ENCODE results near the gene KIF26A.

The KIF26A gene

DNA sequence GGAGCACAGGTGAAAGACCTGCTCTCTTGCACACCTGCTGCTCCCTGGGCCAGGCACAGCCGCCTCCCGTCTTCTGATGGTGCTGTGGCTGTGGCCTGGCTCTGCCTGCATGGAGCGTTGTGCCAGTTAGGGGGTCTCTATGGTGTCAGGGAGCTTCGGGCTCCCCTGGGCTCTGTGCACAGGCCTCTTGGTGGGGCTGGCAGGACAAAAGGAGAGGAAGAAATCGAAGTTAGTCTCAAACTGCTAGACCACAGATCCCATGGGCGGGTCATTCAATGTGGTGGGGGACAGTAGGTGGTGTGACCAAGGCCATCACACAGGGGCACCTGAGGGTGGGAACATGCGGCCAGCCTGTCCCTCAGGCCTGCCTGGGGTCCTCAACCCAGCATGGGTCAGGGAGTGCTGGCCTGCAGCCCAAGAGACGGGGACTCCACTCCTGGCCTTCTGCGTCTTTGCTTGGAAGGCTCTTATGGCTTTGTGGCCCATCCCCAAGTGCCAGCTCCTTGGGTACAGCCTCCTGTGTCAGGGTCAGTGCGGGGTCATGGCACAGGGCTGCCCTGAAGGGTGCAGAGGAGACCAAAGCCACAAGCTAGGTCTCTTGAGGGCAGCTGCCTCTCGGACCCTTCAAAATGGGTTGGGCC, 84.1 kb downstream of the KIF26A start:
- H3K4me1 ChIP-seq (ENCODE audit: low read length): no peaks in the 10 kb centered on the region
- H2AFZ ChIP-seq (ENCODE audit: low read length): no peak overlapping the region
- H3K9me3 ChIP-seq (replicated peaks; ENCODE audit: insufficient read depth, low read length): no peaks in the 10 kb centered on the region
- H3K79me2 ChIP-seq (ENCODE audit: low read length): no peaks in the 10 kb centered on the region
- H3F3A ChIP-seq (ENCODE audit: insufficient read depth, low read length): no peaks in the 10 kb centered on the region
- no peak for TF ChIP-seq EZH2phosphoT487 (IDR thresholded peaks at IDR 0.05; ENCODE audit: low read length)
- TF ChIP-seq CTCF (IDR thresholded peaks at IDR 0.05; ENCODE audit: low read length): no peak
- no peak for TF ChIP-seq EZH2 (optimal IDR thresholded peaks at IDR 0.05; ENCODE audit: low read depth, low read length)
- H3K9ac ChIP-seq (ENCODE audit: low read length): no peak overlapping the region
- H3K4me2 ChIP-seq (ENCODE audit: low read depth, low read length): no peak overlapping the region
- H3K27ac ChIP-seq (ENCODE audit: low read length): no peak overlapping the region
- no peaks in the 10 kb centered on the region for H3K36me3 ChIP-seq (replicated peaks; ENCODE audit: insufficient read depth, low read length)
- no peaks in the 10 kb centered on the region for H3K9me2 ChIP-seq (replicated peaks; ENCODE audit: insufficient read depth, low read length)
- H3K4me3 ChIP-seq (ENCODE audit: low read length): no peak overlapping the region
- no peaks in the 10 kb centered on the region for H4K20me1 ChIP-seq (ENCODE audit: insufficient read depth, low read length)
- no peak for DNase-seq
- H3K27me3 ChIP-seq (replicated peaks; ENCODE audit: insufficient read depth, low read length): peaks cover 18% of the 10 kb centered on the region

GRCh38 chr14:104223101-104224041, 85.0 kb downstream of the KIF26A start:
- TF ChIP-seq CTCF (IDR thresholded peaks at IDR 0.05; ENCODE audit: low read length): no peak
- TF ChIP-seq EZH2phosphoT487 (IDR thresholded peaks at IDR 0.05; ENCODE audit: low read length): no peak
- TF ChIP-seq EZH2 (optimal IDR thresholded peaks at IDR 0.05; ENCODE audit: low read depth, low read length): no peak
- Histone ChIP-seq H3K79me2 (ENCODE audit: low read length) (no peaks in the 10 kb centered on the region), H3K9me2 (replicated peaks; ENCODE audit: insufficient read depth, low read length) (no peaks in the 10 kb centered on the region), H2AFZ (ENCODE audit: low read length) (no peak overlapping the region), H3K9ac (ENCODE audit: low read length) (no peak overlapping the region), H3K4me1 (ENCODE audit: low read length) (no peaks in the 10 kb centered on the region), H3K27ac (ENCODE audit: low read length) (no peak overlapping the region), H3K9me3 (replicated peaks; ENCODE audit: insufficient read depth, low read length) (no peaks in the 10 kb centered on the region), H3K4me3 (ENCODE audit: low read length) (no peak overlapping the region), H4K20me1 (ENCODE audit: insufficient read depth, low read length) (no peaks in the 10 kb centered on the region), H3K27me3 (replicated peaks; ENCODE audit: insufficient read depth, low read length) (peaks cover 18% of the 10 kb centered on the region), H3K36me3 (replicated peaks; ENCODE audit: insufficient read depth, low read length) (no peaks in the 10 kb centered on the region), H3F3A (ENCODE audit: insufficient read depth, low read length) (no peaks in the 10 kb centered on the region), H3K4me2 (ENCODE audit: low read depth, low read length) (no peak overlapping the region)
- DNase-seq: no peak

- no peaks in the 10 kb centered on the region for H4K20me1 ChIP-seq (ENCODE audit: insufficient read depth, low read length)
- H2AFZ ChIP-seq (ENCODE audit: low read length): no peak overlapping the region
- no peak overlapping the region for H3K4me2 ChIP-seq (ENCODE audit: low read depth, low read length)
- H3K36me3 ChIP-seq (replicated peaks; ENCODE audit: insufficient read depth, low read length): no peaks in the 10 kb centered on the region
- DNase-seq: no peak
- no peaks in the 10 kb centered on the region for H3F3A ChIP-seq (ENCODE audit: insufficient read depth, low read length)
- H3K4me3 ChIP-seq (ENCODE audit: low read length): no peak overlapping the region
- H3K9ac ChIP-seq (ENCODE audit: low read length): no peak overlapping the region
- no peak for TF ChIP-seq EZH2phosphoT487 (IDR thresholded peaks at IDR 0.05; ENCODE audit: low read length)
- no peak for TF ChIP-seq EZH2 (optimal IDR thresholded peaks at IDR 0.05; ENCODE audit: low read depth, low read length)
- TF ChIP-seq CTCF (IDR thresholded peaks at IDR 0.05; ENCODE audit: low read length): no peak
- no peak overlapping the region for H3K27ac ChIP-seq (ENCODE audit: low read length)
- H3K9me2 ChIP-seq (replicated peaks; ENCODE audit: insufficient read depth, low read length): no peaks in the 10 kb centered on the region
- H3K79me2 ChIP-seq (ENCODE audit: low read length): no peaks in the 10 kb centered on the region
- no peaks in the 10 kb centered on the region for H3K4me1 ChIP-seq (ENCODE audit: low read length)
- H3K27me3 ChIP-seq (replicated peaks; ENCODE audit: insufficient read depth, low read length): peaks cover 13% of the 10 kb centered on the region
- H3K9me3 ChIP-seq (replicated peaks; ENCODE audit: insufficient read depth, low read length): no peaks in the 10 kb centered on the region
Observed at GRCh38 chr14:104224131-104224505, 85.7 kb downstream of the KIF26A start.
